SU-DHL-6 (cell line): ENCODE results near the gene TMTC1.

Experiments used
- EZH2phosphoT487 ChIP-seq: fragments of 200-600 bp; sonication (generic), shearing (Covaris generic); conservative IDR thresholded peaks from 2 replicates; pipeline ENCODE4 v1.6.1; 2018; ENCODE audit warnings: mild to moderate bottlenecking, antibody characterized with exemption, low read length, moderate library complexity, mixed read lengths
- TF ChIP-seq, protein P1 (sequence below): fragments of 200-600 bp; sonication (generic); IDR thresholded peaks from one replicate; pipeline ENCODE4 v1.5.1; 2017; ENCODE audit warnings: antibody characterized with exemption, mild to moderate bottlenecking, low read length, moderate library complexity; ENCODE audit not compliant: insufficient read depth, poor library complexity, severe bottlenecking

DNA sequence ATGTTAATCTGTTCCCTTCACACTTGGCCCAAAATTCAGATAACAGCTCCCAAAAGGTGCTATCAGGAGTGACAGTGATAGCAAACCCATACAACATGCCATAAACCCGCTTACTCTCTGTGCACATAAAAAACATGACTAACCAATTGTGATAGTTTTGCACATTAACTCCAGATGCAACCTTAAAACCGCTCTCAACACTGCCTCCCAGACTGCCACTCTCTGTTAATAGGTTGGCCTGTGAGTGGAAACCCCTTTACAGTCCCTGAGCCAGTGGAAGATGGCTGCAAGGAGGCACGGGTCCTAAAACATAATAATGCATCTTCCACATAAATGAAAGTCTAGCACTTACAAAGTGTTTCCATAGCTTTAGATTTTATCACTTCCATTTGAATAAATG is 12.0 kb upstream of the TMTC1 start:
- no peak for TF ChIP-seq EZH2phosphoT487
- TF ChIP-seq, protein P1, sequence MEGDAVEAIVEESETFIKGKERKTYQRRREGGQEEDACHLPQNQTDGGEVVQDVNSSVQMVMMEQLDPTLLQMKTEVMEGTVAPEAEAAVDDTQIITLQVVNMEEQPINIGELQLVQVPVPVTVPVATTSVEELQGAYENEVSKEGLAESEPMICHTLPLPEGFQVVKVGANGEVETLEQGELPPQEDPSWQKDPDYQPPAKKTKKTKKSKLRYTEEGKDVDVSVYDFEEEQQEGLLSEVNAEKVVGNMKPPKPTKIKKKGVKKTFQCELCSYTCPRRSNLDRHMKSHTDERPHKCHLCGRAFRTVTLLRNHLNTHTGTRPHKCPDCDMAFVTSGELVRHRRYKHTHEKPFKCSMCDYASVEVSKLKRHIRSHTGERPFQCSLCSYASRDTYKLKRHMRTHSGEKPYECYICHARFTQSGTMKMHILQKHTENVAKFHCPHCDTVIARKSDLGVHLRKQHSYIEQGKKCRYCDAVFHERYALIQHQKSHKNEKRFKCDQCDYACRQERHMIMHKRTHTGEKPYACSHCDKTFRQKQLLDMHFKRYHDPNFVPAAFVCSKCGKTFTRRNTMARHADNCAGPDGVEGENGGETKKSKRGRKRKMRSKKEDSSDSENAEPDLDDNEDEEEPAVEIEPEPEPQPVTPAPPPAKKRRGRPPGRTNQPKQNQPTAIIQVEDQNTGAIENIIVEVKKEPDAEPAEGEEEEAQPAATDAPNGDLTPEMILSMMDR, result no peak
